ENCODE measurements around the gene DGUOK.

The DGUOK gene

GRCh38 chr2:73908689-73909652 is 17.7 kb upstream of the DGUOK start:
- no peak overlapping the region for H2BK15ac ChIP-seq (replicated peaks; ENCODE audit: low read depth)
- no peaks in the 10 kb centered on the region for H3K79me2 ChIP-seq (ENCODE audit: control insufficient read depth, insufficient read depth, low read length)
- DNase-seq = no peak
- H3K23ac ChIP-seq (ENCODE audit: low read length) = no peak overlapping the region
- no peak overlapping the region for H2BK5ac ChIP-seq (ENCODE audit: low read length)
- H3K18ac ChIP-seq (ENCODE audit: low read length) = no peak overlapping the region
- H3K56ac ChIP-seq (ENCODE audit: low read length) = no peak overlapping the region
- no peak overlapping the region for H3K9ac ChIP-seq (ENCODE audit: low read length)
- no peak overlapping the region for H3K4ac ChIP-seq (ENCODE audit: low read depth, low read length)
- H3K27me3 ChIP-seq (ENCODE audit: insufficient read depth, low read length, poor library complexity) = no peaks in the 10 kb centered on the region
- no peak overlapping the region for H3K4me2 ChIP-seq (ENCODE audit: low read length)
- no CpG with 5 or more reads among the region's 10 CpGs for WGBS (ENCODE audit: extremely low coverage, insufficient coverage, low lambda C conversion rate)
- no peaks in the 10 kb centered on the region for H3K4me1 ChIP-seq (ENCODE audit: control insufficient read depth, low read depth, low read length)
- no peak overlapping the region for H4K5ac ChIP-seq (ENCODE audit: low read length)
- no peak overlapping the region for H2BK120ac ChIP-seq (ENCODE audit: low read depth, low read length)
- H4K8ac ChIP-seq (ENCODE audit: low read depth, low read length) = no peak overlapping the region
- no peaks in the 10 kb centered on the region for H3K36me3 ChIP-seq (ENCODE audit: control insufficient read depth, insufficient read depth, low read length)
- H3K79me1 ChIP-seq (ENCODE audit: low read length) = no peaks in the 10 kb centered on the region
- no peak overlapping the region for H3K4me3 ChIP-seq (ENCODE audit: low read length)
- H2AK5ac ChIP-seq (ENCODE audit: low read length) = no peak overlapping the region
- no peak overlapping the region for H3K27ac ChIP-seq (ENCODE audit: low read depth, low read length)

- no peak for DNase-seq
- Histone ChIP-seq H3K4ac (ENCODE audit: low read depth, low read length) (no peak overlapping the region), H2BK15ac (replicated peaks; ENCODE audit: low read depth) (no peak overlapping the region), H3K9ac (ENCODE audit: low read length) (no peak overlapping the region), H2AK5ac (ENCODE audit: low read length) (no peak overlapping the region), H4K5ac (ENCODE audit: low read length) (no peak overlapping the region), H2BK120ac (ENCODE audit: low read depth, low read length) (no peak overlapping the region), H2BK5ac (ENCODE audit: low read length) (no peak overlapping the region), H3K79me1 (ENCODE audit: low read length) (no peaks in the 10 kb centered on the region), H3K56ac (ENCODE audit: low read length) (no peak overlapping the region), H3K18ac (ENCODE audit: low read length) (no peak overlapping the region), H4K8ac (ENCODE audit: low read depth, low read length) (no peak overlapping the region), H3K4me1 (ENCODE audit: control insufficient read depth, low read depth, low read length) (no peaks in the 10 kb centered on the region), H3K23ac (ENCODE audit: low read length) (no peak overlapping the region), H3K4me3 (ENCODE audit: low read length) (no peak overlapping the region), H3K4me2 (ENCODE audit: low read length) (no peak overlapping the region), H3K36me3 (ENCODE audit: control insufficient read depth, insufficient read depth, low read length) (no peaks in the 10 kb centered on the region), H3K27me3 (ENCODE audit: insufficient read depth, low read length, poor library complexity) (no peaks in the 10 kb centered on the region), H3K79me2 (ENCODE audit: control insufficient read depth, insufficient read depth, low read length) (no peaks in the 10 kb centered on the region), H3K27ac (ENCODE audit: low read depth, low read length) (no peak overlapping the region)
- WGBS (ENCODE audit: extremely low coverage, insufficient coverage, low lambda C conversion rate) = no CpG with 5 or more reads among the region's 6 CpGs
Observed at GRCh38 chr2:73910873-73911547, 15.7 kb upstream of the DGUOK start.

- WGBS (ENCODE audit: extremely low coverage, insufficient coverage, low lambda C conversion rate) = no CpG with 5 or more reads among the region's 8 CpGs
- Histone ChIP-seq H3K56ac (ENCODE audit: low read length) (no peak overlapping the region), H3K79me1 (ENCODE audit: low read length) (no peaks in the 10 kb centered on the region), H2BK15ac (replicated peaks; ENCODE audit: low read depth) (no peak overlapping the region), H3K4me1 (ENCODE audit: control insufficient read depth, low read depth, low read length) (no peaks in the 10 kb centered on the region), H2BK120ac (ENCODE audit: low read depth, low read length) (no peak overlapping the region), H3K27ac (ENCODE audit: low read depth, low read length) (no peak overlapping the region), H3K23ac (ENCODE audit: low read length) (no peak overlapping the region), H3K36me3 (ENCODE audit: control insufficient read depth, insufficient read depth, low read length) (no peaks in the 10 kb centered on the region), H4K5ac (ENCODE audit: low read length) (no peak overlapping the region), H3K27me3 (ENCODE audit: insufficient read depth, low read length, poor library complexity) (no peaks in the 10 kb centered on the region), H3K9ac (ENCODE audit: low read length) (no peak overlapping the region), H3K4ac (ENCODE audit: low read depth, low read length) (no peak overlapping the region), H3K4me2 (ENCODE audit: low read length) (no peak overlapping the region), H2BK5ac (ENCODE audit: low read length) (no peak overlapping the region), H3K18ac (ENCODE audit: low read length) (no peak overlapping the region), H4K8ac (ENCODE audit: low read depth, low read length) (no peak overlapping the region), H3K4me3 (ENCODE audit: low read length) (no peak overlapping the region), H2AK5ac (ENCODE audit: low read length) (no peak overlapping the region), H3K79me2 (ENCODE audit: control insufficient read depth, insufficient read depth, low read length) (no peaks in the 10 kb centered on the region)
- DNase-seq = no peak
Observed at GRCh38 chr2:73911548-73912208, 15.0 kb upstream of the DGUOK start.

- H2BK5ac ChIP-seq (ENCODE audit: low read length) = no peak overlapping the region
Observed at GRCh38 chr2:73913414-73914054, 13.1 kb upstream of the DGUOK start.

GRCh38 chr2:73914667-73915066 is 12.0 kb upstream of the DGUOK start:
- DNase-seq = no peak
- Histone ChIP-seq H3K27ac (ENCODE audit: low read depth, low read length) (no peak overlapping the region), H2BK15ac (replicated peaks; ENCODE audit: low read depth) (no peak overlapping the region), H3K4me3 (ENCODE audit: low read length) (no peak overlapping the region), H3K36me3 (ENCODE audit: control insufficient read depth, insufficient read depth, low read length) (no peaks in the 10 kb centered on the region), H2AK5ac (ENCODE audit: low read length) (no peak overlapping the region), H3K56ac (ENCODE audit: low read length) (no peak overlapping the region), H3K4ac (ENCODE audit: low read depth, low read length) (no peak overlapping the region), H3K27me3 (ENCODE audit: insufficient read depth, low read length, poor library complexity) (no peaks in the 10 kb centered on the region), H3K4me2 (ENCODE audit: low read length) (no peak overlapping the region), H2BK5ac (ENCODE audit: low read length) (no peak overlapping the region), H2BK120ac (ENCODE audit: low read depth, low read length) (no peak overlapping the region), H3K23ac (ENCODE audit: low read length) (no peak overlapping the region), H4K5ac (ENCODE audit: low read length) (no peak overlapping the region), H3K9ac (ENCODE audit: low read length) (no peak overlapping the region), H4K8ac (ENCODE audit: low read depth, low read length) (no peak overlapping the region), H3K18ac (ENCODE audit: low read length) (no peak overlapping the region), H3K79me2 (ENCODE audit: control insufficient read depth, insufficient read depth, low read length) (no peaks in the 10 kb centered on the region), H3K79me1 (ENCODE audit: low read length) (no peaks in the 10 kb centered on the region), H3K4me1 (ENCODE audit: control insufficient read depth, low read depth, low read length) (no peaks in the 10 kb centered on the region)
- no CpG with 5 or more reads among the region's 4 CpGs for WGBS (ENCODE audit: extremely low coverage, insufficient coverage, low lambda C conversion rate)

More at GRCh38 chr2:73913414-73914054, 13.1 kb upstream of the DGUOK start:
- no peak overlapping the region for H3K4me2 ChIP-seq (ENCODE audit: low read length)
- H2BK120ac ChIP-seq (ENCODE audit: low read depth, low read length) = no peak overlapping the region
- H2BK15ac ChIP-seq (replicated peaks; ENCODE audit: low read depth) = no peak overlapping the region
- H4K8ac ChIP-seq (ENCODE audit: low read depth, low read length) = no peak overlapping the region
- no peak overlapping the region for H3K4ac ChIP-seq (ENCODE audit: low read depth, low read length)
- DNase-seq = no peak
- no peak overlapping the region for H3K27ac ChIP-seq (ENCODE audit: low read depth, low read length)
- H3K4me1 ChIP-seq (ENCODE audit: control insufficient read depth, low read depth, low read length) = no peaks in the 10 kb centered on the region
- no peak overlapping the region for H3K4me3 ChIP-seq (ENCODE audit: low read length)
- no peak overlapping the region for H2AK5ac ChIP-seq (ENCODE audit: low read length)
- no peaks in the 10 kb centered on the region for H3K79me1 ChIP-seq (ENCODE audit: low read length)
- H3K9ac ChIP-seq (ENCODE audit: low read length) = no peak overlapping the region
- H3K56ac ChIP-seq (ENCODE audit: low read length) = no peak overlapping the region
- H4K5ac ChIP-seq (ENCODE audit: low read length) = no peak overlapping the region
- no peaks in the 10 kb centered on the region for H3K27me3 ChIP-seq (ENCODE audit: insufficient read depth, low read length, poor library complexity)
- no peaks in the 10 kb centered on the region for H3K36me3 ChIP-seq (ENCODE audit: control insufficient read depth, insufficient read depth, low read length)
- no peak overlapping the region for H3K23ac ChIP-seq (ENCODE audit: low read length)
- no peak overlapping the region for H3K18ac ChIP-seq (ENCODE audit: low read length)
- H3K79me2 ChIP-seq (ENCODE audit: control insufficient read depth, insufficient read depth, low read length) = no peaks in the 10 kb centered on the region
- WGBS (ENCODE audit: extremely low coverage, insufficient coverage, low lambda C conversion rate) = no CpG with 5 or more reads among the region's 8 CpGs
